Measurements from ENCODE around the gene LDLRAD1.

DNA sequence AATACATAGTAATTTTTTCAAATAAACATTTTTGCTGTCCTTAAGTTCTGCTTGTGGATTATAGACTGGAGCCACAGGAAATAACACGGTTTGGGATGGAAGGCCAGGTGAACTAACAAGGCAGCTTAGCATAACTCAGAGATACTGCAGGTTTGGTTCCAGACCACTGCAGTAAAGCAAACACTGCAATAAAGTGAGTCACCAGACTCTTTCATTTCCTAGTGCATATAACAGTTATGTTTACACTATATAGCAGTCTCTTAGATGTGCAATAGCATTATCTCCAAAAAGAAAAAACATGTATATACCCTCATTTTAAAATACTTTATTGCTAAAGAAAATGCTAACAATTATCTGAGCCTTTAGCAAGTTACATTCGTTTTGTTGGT lies 49.9 kb downstream of the LDLRAD1 start:
- TF ChIP-seq, protein P1, sequence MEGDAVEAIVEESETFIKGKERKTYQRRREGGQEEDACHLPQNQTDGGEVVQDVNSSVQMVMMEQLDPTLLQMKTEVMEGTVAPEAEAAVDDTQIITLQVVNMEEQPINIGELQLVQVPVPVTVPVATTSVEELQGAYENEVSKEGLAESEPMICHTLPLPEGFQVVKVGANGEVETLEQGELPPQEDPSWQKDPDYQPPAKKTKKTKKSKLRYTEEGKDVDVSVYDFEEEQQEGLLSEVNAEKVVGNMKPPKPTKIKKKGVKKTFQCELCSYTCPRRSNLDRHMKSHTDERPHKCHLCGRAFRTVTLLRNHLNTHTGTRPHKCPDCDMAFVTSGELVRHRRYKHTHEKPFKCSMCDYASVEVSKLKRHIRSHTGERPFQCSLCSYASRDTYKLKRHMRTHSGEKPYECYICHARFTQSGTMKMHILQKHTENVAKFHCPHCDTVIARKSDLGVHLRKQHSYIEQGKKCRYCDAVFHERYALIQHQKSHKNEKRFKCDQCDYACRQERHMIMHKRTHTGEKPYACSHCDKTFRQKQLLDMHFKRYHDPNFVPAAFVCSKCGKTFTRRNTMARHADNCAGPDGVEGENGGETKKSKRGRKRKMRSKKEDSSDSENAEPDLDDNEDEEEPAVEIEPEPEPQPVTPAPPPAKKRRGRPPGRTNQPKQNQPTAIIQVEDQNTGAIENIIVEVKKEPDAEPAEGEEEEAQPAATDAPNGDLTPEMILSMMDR (IDR thresholded peaks at IDR 0.05) = no peak
- TF ChIP-seq EZH2phosphoT487 (IDR thresholded peaks at IDR 0.05) (no peak), EZH2 (IDR thresholded peaks at IDR 0.05) (no peak)

Measured in neural progenitor cell (in vitro differentiated cells).